ENCODE results near the gene SHISA3. TPM values are rescaled to one million over a fixed set of nuclear protein-coding genes. Genes with fewer than 3 reads are reported as not detected.

Gene SHISA3
- total and polyA plus RNA-seq, 2 of the 8 experiments (the other 6 are each of a cell fraction or from before 2014, with no cell fraction given), result 2.0 to 9.3 TPM

DNA sequence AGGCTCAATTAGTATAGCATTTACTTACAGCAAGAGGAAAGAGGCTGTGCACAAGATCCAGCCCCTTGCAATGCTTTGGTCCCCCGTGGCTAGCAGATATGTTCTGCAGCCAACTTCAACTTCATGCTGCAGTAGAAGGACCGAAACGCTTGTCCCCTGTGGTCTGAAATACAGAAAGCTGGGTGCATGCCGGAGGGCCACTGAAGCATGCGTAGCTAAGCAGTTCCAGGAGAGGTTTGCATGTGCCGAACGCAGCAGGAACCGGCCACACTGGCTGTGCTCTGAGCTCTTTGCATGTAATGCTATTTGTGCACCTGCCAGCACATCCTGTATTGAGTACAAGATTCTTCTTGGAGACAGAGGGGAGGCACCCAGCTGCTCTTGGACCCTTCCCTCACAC, 35.8 kb upstream of the SHISA3 start:
- H3K79me2 ChIP-seq (ENCODE audit: control insufficient read depth in 1 of 2, insufficient read depth in 2 of 2, low read length in 2 of 2), result no peaks in the 10 kb centered on the region
- no peak overlapping the region for H2BK120ac ChIP-seq (replicated peaks; ENCODE audit: low read depth, low read length)
- CTCF ChIA-PET (ENCODE audit: partially characterized antibody), result interaction anchor here (0.7 to 1.1 kb wide), 2 partner anchors 10 to 12 kb away, joined by 3 to 4 read pairs; no protein-coding TSS in a partner anchor
- H2BK5ac ChIP-seq (ENCODE audit: low read depth, low read length), result no peak overlapping the region
- no peaks in the 10 kb centered on the region for H3K79me1 ChIP-seq (ENCODE audit: low read depth, low read length)
- H4K91ac ChIP-seq (replicated peaks; ENCODE audit: insufficient read length, low read length), result no peak overlapping the region
- H3K4me2 ChIP-seq (ENCODE audit: insufficient read depth in 1 of 2, low read depth in 2 of 2, low read length in 2 of 2), result no peak overlapping the region
- H3K27ac ChIP-seq (ENCODE audit: low read depth, low read length), result no peak overlapping the region
- no peak overlapping the region for H2AFZ ChIP-seq (ENCODE audit: low read length)
- H3K4ac ChIP-seq (replicated peaks; ENCODE audit: insufficient read length, low read depth, low read length), result no peak overlapping the region
- peaks cover 2% of the 10 kb centered on the region; the same call in 1 of the 2 replicates for H3K23me2 ChIP-seq (ENCODE audit: low read depth, low read length)
- H3K18ac ChIP-seq (ENCODE audit: extremely low read depth, low read length), result no peak overlapping the region
- DNase-seq (ENCODE audit: low read depth in 1 of 2, low spot score in 2 of 2), result no peak
- H3K4me3 ChIP-seq (ENCODE audit: extremely low read depth in 1 of 4, insufficient read depth in 2 of 4, low read depth in 3 of 4, low read length in 4 of 4), result no peak overlapping the region
- no peak overlapping the region for H3K56ac ChIP-seq (replicated peaks; ENCODE audit: insufficient read length, low read depth, low read length)
- H3K27me3 ChIP-seq (replicated peaks in 1 of 4; ENCODE audit: control insufficient read depth in 3 of 4, extremely low read depth in 1 of 4, insufficient read depth in 3 of 4, low read length in 3 of 4), result peaks cover 0 to 1% (median 0%) of the 10 kb centered on the region in 4 experiments; a peak in 1 of 7 replicates
- no peaks in the 10 kb centered on the region for H3K9me3 ChIP-seq (ENCODE audit: insufficient read depth in 2 of 2, low read depth in 1 of 2, low read length in 1 of 2)
- no peak overlapping the region for H3K14ac ChIP-seq (ENCODE audit: insufficient read length)
- POLR2A ChIA-PET (ENCODE audit: partially characterized antibody), result no interaction called here
- no peaks in the 10 kb centered on the region for H3K4me1 ChIP-seq (replicated peaks in 1 of 4; ENCODE audit: control insufficient read depth in 3 of 4, insufficient read depth in 4 of 4, low read length in 3 of 4)
- no peak for FAIRE-seq
- no peak overlapping the region for H2BK15ac ChIP-seq (ENCODE audit: low read length)
- H3K36me3 ChIP-seq (ENCODE audit: control insufficient read depth in 2 of 4, insufficient read depth in 4 of 4, low read length in 3 of 4), result no peaks in the 10 kb centered on the region
- H4K20me1 ChIP-seq (replicated peaks in 1 of 2; ENCODE audit: control insufficient read depth in 1 of 2, insufficient read depth in 2 of 2, low read length in 2 of 2), result no peaks in the 10 kb centered on the region
- WGBS, 2 experiments (ENCODE audit: extremely low coverage in 1 of 2, insufficient coverage in 1 of 2, insufficient read length in 1 of 2, insufficient replicate concordance in 2 of 2, low coverage in 1 of 2, low lambda C conversion rate in 2 of 2, missing lambda C conversion rate in 1 of 2), result 93% methylated on average over 8 of the region's 8 CpGs; no CpG with 5 or more reads in 1 of the 2 experiments
- H2BK12ac ChIP-seq (ENCODE audit: low read depth, low read length), result no peak overlapping the region
- no peak overlapping the region for H4K8ac ChIP-seq (ENCODE audit: extremely low read depth, insufficient read depth, low read length)
- H4K5ac ChIP-seq (ENCODE audit: insufficient read length, low read depth, low read length), result no peak overlapping the region
- H2AK5ac ChIP-seq (ENCODE audit: low read depth, low read length), result no peak overlapping the region
- no peak overlapping the region for H2BK20ac ChIP-seq (ENCODE audit: low read length)
- no peak overlapping the region for H3K9ac ChIP-seq (replicated peaks in 1 of 4; ENCODE audit: extremely low read depth in 1 of 4, low read depth in 3 of 4, low read length in 3 of 4)
- no peak overlapping the region for H3K23ac ChIP-seq (ENCODE audit: insufficient read length)
- TF ChIP-seq TAF7 (optimal IDR thresholded peaks at IDR 0.05; ENCODE audit: borderline replicate concordance, low read depth, low read length), result no peak
- TF ChIP-seq CREB1 (IDR thresholded peaks at IDR 0.05), result no peak
- TF ChIP-seq USF2 (IDR thresholded peaks at IDR 0.05; ENCODE audit: low read length), result no peak
- TF ChIP-seq FOSL1 (IDR thresholded peaks at IDR 0.05; ENCODE audit: insufficient read depth, low read depth, low read length), result no peak
- no peak for TF ChIP-seq SP1 (IDR thresholded peaks at IDR 0.05; ENCODE audit: low read depth, low read length)
- no peak for TF ChIP-seq PHF8 (conservative IDR thresholded peaks at IDR 0.05; ENCODE audit: low read depth, low read length)
- no peak for TF ChIP-seq POU5F1 (IDR thresholded peaks at IDR 0.05; ENCODE audit: low read depth, low read length)
- no peak for TF ChIP-seq KDM1A (IDR thresholded peaks at IDR 0.05; ENCODE audit: borderline replicate concordance, low read length)
